Motor neuron (in vitro differentiated cells): Measurements from ENCODE around the gene SESN1. TPM values are rescaled to one million over a fixed set of nuclear protein-coding genes. Genes with fewer than 3 reads are reported as not detected.
"Not testable (repeated sequence)": the region's sequence is repeated elsewhere in the genome, so short reads cannot be mapped to it uniquely, and the experiment has no call there.

Experiments
- ATAC-seq, 8 experiments: fragments of 200-7000 bp; cut with Tn5 transposase; replicated peaks in 6 of 8; 2 replicates each; pipeline ENCODE4 v1.8.0; 2021; ENCODE audit warnings: mild to moderate bottlenecking in 8 of 8, moderate library complexity in 8 of 8
- H3K27ac ChIP-seq, 2 donors: fragments of 250-450 bp; sonication (Bioruptor Pico); 2 replicates each; pipeline ENCODE4 v1.9.0; 2021; ENCODE audit warnings: antibody characterized with exemption in 2 of 2, mild to moderate bottlenecking in 2 of 2, moderate library complexity in 1 of 2
- H3K4me1 ChIP-seq, 2 donors: fragments of 250-450 bp; sonication (Bioruptor Pico); replicated peaks in 1 of 2; 2 replicates each; pipeline ENCODE4 v1.6.1; 2021; ENCODE audit warnings: antibody characterized with exemption in 2 of 2, mild to moderate bottlenecking in 2 of 2, moderate library complexity in 1 of 2
- H3K4me3 ChIP-seq, 5 donors: fragments of 250-450 bp; sonication (Bioruptor Pico); 2 replicates each; pipeline ENCODE4 v1.9.0; 2021; ENCODE audit warnings: antibody characterized with exemption in 5 of 5, mild to moderate bottlenecking in 5 of 5, moderate library complexity in 4 of 5
- WGBS, 10 experiments: fragments of 450-650 bp; shearing (Covaris generic); methylation state at CpG; one replicate each; pipeline ENCODE4 v1.0.0; 2022; 5-methylcytosine and 5-hydroxymethylcytosine counted together
- in situ Hi-C, 9 experiments: fragments of 400-800 bp; cut with MboI; loops; one replicate each; pipeline ENCODE4 v1.15.0; 2021; ENCODE audit warnings: low sequenced_read_pairs in 9 of 9, low pct_unique_long_range_greater_than_20kb in 2 of 9; ENCODE audit not compliant: unreplicated experiment in 9 of 9
- total RNA-seq, 8 experiments: library from RNA; unstranded; fragments of 300-600 nt; gene quantifications; 2 replicates each; pipeline versions ENCODE4 v1.2.3 to v1.2.4, GENCODE V29; 2022

Gene SESN1
- total RNA-seq, 8 experiments from 2014 or later, result 21.2 to 75.9 (median 36.5) TPM

- WGBS, 10 experiments, result 91 to 100% (median 100%) methylated on average over 1 to 2 of the region's 2 CpGs
- in situ Hi-C loops, result no loop called here
- ATAC-seq, result no peak
Observed at GRCh38 chr6:109000289-109000688, 94.4 kb downstream of the SESN1 start.

GRCh38 chr6:108999428-108999827 lies 95.2 kb downstream of the SESN1 start:
- WGBS, 10 experiments, result 80 to 100% (median 90%) methylated on average over 1 to 5 of the region's 5 CpGs; no CpG with 5 or more reads in 1 of the 10 experiments
- in situ Hi-C loops, result no loop called here
- Histone ChIP-seq H3K27ac (no peak overlapping the region), H3K4me3 (no peak overlapping the region), H3K4me1 (no peaks in the 10 kb centered on the region)
- ATAC-seq, result no peak

More at GRCh38 chr6:109000289-109000688, 94.4 kb downstream of the SESN1 start:
- H3K4me3 ChIP-seq, result no peak overlapping the region
- no peak overlapping the region for H3K27ac ChIP-seq
- H3K4me1 ChIP-seq, result no peaks in the 10 kb centered on the region

GRCh38 chr6:108998485-108998884 lies 96.2 kb downstream of the SESN1 start:
- WGBS, 10 experiments, result 7 to 100% (median 91%) methylated on average over 2 to 3 of the region's 3 CpGs
- Histone ChIP-seq H3K27ac (no peak overlapping the region), H3K4me3 (no peak overlapping the region), H3K4me1 (no peaks in the 10 kb centered on the region)
- in situ Hi-C loops, result no loop called here
- peak in 3 of 8 experiments; percentile 88 to 98 (median 90) for ATAC-seq

DNA sequence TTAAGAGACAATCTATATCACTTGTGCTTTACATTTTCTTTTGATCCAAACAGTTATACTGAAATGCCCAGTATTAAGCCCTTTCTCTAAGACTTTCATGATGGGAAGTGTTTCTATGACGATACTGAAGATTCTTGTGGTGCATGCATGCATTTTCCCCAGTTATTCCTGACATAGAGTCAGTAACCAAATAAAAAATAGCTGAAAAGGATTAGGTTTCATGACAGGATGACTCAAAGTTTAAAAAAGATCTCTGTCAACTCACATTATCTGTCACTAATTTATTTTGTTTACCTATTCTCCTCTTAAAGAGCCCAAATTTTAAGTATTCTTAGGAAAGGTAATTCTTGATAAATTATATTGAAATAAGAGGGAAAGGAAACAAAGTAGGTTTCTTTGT lies 98.4 kb downstream of the SESN1 start:
- Histone ChIP-seq H3K27ac (no peak overlapping the region), H3K4me1 (no peaks in the 10 kb centered on the region), H3K4me3 (no peak overlapping the region)
- WGBS, 10 experiments, result 88 to 100% (median 100%) methylated on average over 1 of the region's 1 CpG; no CpG with 5 or more reads in 2 of the 10 experiments
- no peak for ATAC-seq
- in situ Hi-C loops, result no loop called here

DNA sequence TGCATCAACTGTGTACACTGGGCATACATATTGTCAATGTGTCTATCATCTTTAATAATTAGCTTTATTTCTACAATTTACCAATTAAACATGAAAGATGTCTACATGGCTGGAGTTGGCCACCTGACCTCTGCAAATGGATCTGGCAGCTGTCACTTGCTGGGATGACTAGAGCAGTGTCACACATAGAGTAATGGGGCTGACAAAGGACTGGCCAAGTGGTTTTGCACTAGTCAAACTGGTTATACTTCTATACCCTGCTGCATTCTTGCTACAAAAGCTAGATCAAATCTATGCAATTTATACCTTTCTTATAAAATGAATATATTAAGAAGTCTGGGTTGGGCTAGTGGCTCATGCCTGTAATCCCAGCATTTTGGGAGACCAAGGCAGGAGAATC lies 99.3 kb downstream of the SESN1 start:
- H3K4me1 ChIP-seq, result no peaks in the 10 kb centered on the region
- in situ Hi-C loops, result no loop called here
- no peak overlapping the region for H3K4me3 ChIP-seq
- ATAC-seq, result no peak
- no peak overlapping the region for H3K27ac ChIP-seq

DNA sequence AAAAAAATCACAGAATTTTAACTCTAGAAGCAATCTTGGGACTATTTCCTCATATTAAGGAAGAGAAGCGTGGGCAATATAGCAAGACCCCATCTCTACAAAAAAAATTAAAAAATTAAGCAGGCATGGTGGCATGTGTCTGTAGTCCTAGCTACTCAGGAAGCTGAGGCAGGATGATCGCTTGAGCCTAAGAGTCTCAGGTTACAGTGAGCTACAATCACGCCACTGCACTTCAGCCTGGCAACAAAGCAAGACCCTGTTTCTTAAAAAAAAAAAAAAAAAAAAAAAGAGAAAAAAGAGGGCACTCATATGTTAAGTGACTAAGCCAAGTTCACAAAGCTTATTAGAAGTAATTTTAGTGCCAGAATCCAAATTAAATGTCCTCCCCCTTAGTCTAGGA lies 100.8 kb downstream of the SESN1 start:
- WGBS, 10 experiments, result 60 to 100% (median 93%) methylated on average over 1 to 3 of the region's 3 CpGs; no CpG with 5 or more reads in 1 of the 10 experiments
- in situ Hi-C loops, result no loop called here
- Histone ChIP-seq H3K27ac (no peak overlapping the region), H3K4me1 (no peaks in the 10 kb centered on the region), H3K4me3 (no peak overlapping the region)
- ATAC-seq, result no peak

DNA sequence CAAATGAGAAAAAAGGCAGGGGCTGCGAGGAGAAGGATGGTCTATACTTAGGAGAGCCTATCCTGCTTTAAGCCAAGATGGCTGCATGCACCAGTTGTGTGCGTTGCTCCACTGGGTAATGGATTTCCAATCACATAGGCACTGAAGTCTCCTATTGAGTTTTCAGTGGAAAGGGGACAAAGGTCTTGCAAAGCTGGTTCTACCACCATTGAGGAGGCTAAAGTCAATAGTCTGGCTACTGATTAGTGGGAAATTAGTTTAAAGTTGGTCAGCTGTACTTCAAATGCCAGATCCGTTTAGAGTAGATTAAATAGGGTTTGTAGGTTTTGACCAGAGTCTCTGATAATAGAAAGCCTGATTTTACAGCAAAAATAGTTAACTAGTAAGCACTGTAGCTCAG lies 104.9 kb downstream of the SESN1 start:
- H3K4me3 ChIP-seq, result no peak overlapping the region
- no peaks in the 10 kb centered on the region for H3K4me1 ChIP-seq
- no peak overlapping the region for H3K27ac ChIP-seq
- no peak for ATAC-seq
- WGBS, 10 experiments, result 82 to 100% (median 100%) methylated on average over 1 to 3 of the region's 3 CpGs; no CpG with 5 or more reads in 2 of the 10 experiments
- in situ Hi-C loops, result no loop called here

- in situ Hi-C loops, result no loop called here
- 82 to 96% (median 90%) methylated on average over 2 to 5 of the region's 5 CpGs; no CpG with 5 or more reads in 3 of the 10 experiments for WGBS, 10 experiments
- no peaks in the 10 kb centered on the region for H3K4me1 ChIP-seq
- H3K27ac ChIP-seq, result no peak overlapping the region
- ATAC-seq, result no peak
- no peak overlapping the region for H3K4me3 ChIP-seq
Observed at GRCh38 chr6:108988765-108989164, 105.9 kb downstream of the SESN1 start.

DNA sequence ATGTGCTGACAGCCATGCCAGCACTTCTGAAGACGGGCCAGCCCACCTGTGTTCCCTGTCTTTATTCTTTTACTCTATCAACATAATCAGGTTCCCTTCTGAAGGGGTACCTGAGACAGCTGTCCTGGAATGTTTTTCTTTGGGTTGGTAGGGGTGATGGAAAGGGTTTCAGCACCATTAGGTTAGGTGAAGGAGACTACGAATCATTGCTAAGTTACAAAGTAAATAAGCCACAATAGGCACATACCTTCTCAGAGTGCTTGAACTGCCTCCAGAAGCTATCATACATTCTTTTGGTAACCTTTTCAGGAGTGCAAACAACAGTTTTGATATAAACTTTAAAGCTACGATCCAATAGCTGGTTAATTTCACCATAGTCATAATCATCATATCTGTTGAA lies 106.3 kb downstream of the SESN1 start:
- Histone ChIP-seq H3K27ac (no peak overlapping the region), H3K4me1 (no peaks in the 10 kb centered on the region), H3K4me3 (no peak overlapping the region)
- peak in 1 of 8 experiments; percentile 67 for ATAC-seq
- WGBS, 10 experiments, result 83 to 100% (median 100%) methylated on average over 1 to 3 of the region's 3 CpGs; no CpG with 5 or more reads in 1 of the 10 experiments
- in situ Hi-C loops, result no loop called here

DNA sequence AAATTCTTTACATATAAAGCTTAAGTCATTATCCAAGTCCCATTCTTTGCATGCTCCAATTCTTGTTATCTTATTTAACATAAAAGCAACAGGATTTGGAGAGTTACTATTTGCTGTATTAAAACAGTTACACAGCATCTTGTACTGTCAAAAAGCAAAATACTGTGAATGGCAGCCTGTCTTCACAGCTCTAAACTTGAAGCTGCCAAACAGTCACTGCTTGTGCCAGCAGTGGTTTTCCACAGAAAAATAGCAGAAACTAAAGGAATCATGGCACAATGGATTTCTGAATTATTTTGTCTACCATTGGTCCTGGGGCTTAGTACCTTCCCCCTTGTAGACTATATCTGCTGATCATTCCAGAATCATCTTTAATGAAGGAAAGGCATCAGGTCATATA lies 107.5 kb downstream of the SESN1 start:
- H3K4me1 ChIP-seq, result no peaks in the 10 kb centered on the region
- ATAC-seq, result no peak
- no peak overlapping the region for H3K4me3 ChIP-seq
- no peak overlapping the region for H3K27ac ChIP-seq
- in situ Hi-C loops, result no loop called here

DNA sequence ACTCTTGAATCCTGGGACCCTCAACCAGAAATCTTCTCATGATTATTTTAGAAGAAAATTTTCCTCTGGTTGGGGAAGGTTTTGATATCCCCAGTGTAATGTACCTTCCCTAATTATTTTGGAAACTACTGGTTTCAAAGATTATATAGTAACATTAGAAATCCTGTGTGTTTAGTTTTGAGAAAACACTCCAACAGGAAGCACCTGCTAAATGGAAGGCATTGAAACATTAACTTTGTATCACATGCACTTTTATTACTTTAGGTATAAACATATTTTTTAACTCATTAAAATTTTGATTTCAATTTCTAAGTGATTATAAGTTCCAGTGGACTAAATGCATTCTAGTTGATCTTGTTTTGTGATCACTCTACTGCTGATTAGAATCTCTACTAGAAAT lies 109.3 kb downstream of the SESN1 start:
- ATAC-seq, result no peak
- no peak overlapping the region for H3K4me3 ChIP-seq
- H3K27ac ChIP-seq, result no peak overlapping the region
- H3K4me1 ChIP-seq, result no peaks in the 10 kb centered on the region
- in situ Hi-C loops, result no loop called here

- no peak for ATAC-seq
- no peak overlapping the region for H3K4me3 ChIP-seq
- in situ Hi-C loops, result no loop called here
- no peak overlapping the region for H3K27ac ChIP-seq
- WGBS, 10 experiments, result 50 to 100% (median 95%) methylated on average over 1 of the region's 1 CpG; no CpG with 5 or more reads in 2 of the 10 experiments
- H3K4me1 ChIP-seq, result no peaks in the 10 kb centered on the region
Observed at GRCh38 chr6:108983151-108983550, 111.5 kb downstream of the SESN1 start.

DNA sequence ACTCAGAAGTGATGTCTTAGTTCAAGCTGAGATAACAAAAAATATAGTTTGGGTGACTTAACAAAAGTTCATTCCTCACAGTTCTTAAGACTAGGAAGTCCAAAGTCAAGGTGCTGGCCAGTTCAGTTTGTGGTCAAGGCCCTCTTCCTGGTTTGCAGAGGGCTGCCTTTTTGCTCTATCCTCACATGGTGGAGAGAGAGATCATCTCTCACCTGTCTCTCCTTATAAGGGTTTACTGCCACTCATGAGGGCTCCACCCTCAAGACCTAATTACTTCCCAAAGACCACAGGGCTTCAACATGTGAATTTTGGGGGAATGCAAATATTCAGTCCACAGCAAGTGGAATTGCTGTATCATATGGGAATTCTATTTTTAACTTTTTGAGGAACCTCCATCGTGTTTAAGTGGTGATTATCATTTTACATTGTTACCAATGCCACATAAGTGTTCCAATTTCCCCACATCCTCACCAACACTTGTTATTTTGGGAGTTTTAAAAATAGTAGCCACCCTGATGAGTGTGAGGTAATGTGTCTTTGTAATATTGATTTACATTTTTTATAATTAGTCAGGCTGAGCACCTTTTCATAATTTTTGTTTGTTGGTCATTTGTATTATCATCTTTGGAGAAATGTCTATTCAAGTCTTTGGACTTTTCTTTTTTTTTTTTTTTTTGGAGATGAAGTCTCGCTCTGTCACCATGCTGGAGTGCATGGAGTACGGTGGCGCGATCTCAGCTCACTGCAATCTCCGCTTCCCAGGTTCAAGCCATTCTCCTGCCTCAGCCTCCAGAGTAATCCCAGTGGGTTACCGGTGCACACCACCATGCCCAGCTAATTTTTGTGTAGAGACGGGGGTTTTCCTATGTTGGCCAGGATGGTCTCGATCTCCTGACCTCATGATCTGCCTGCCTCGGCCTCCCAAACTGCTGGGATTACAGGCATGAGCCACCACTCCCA lies 112.2 kb downstream of the SESN1 start:
- WGBS, 10 experiments, result 78 to 93% (median 82%) methylated on average over 1 to 10 of the region's 10 CpGs; no CpG with 5 or more reads in 1 of the 10 experiments
- Histone ChIP-seq H3K4me3 (no peak overlapping the region), H3K27ac (no peak overlapping the region), H3K4me1 (no peaks in the 10 kb centered on the region)
- no peak for ATAC-seq
- in situ Hi-C loops, result no loop called here

GRCh38 chr6:108978638-108979037 lies 116.0 kb downstream of the SESN1 start:
- ATAC-seq, H3K27ac ChIP-seq, in situ Hi-C loops, H3K4me3 ChIP-seq, H3K4me1 ChIP-seq: not testable (repeated sequence)
- WGBS, 10 experiments, result 75 to 100% (median 100%) methylated on average over 1 of the region's 1 CpG; no CpG with 5 or more reads in 2 of the 10 experiments
